HG02798 (cell line): ENCODE data around the gene RSPH10B.
"Not testable (repeated sequence)": the region's sequence is repeated elsewhere in the genome, so short reads cannot be mapped to it uniquely, and the experiment has no call there.

Experiments
- ATAC-seq: cut with Tn5 transposase; IDR thresholded peaks from one replicate; pipeline ENCODE4 v1.9.1; 2021; ENCODE audit warnings: mild to moderate bottlenecking; ENCODE audit not compliant: unreplicated experiment, poor library complexity

RSPH10B gene

GRCh38 chr7:5970347-5970911, at the start of gene RSPH10B:
TSS of gene RSPH10B (minus strand) at chr7:5970689. CDS start at chr7:5967116, 3,573 bp downstream.
- ATAC-seq = not testable (repeated sequence)

- ATAC-seq = no peak
Observed at GRCh38 chr7:6016653-6016966, 46.1 kb upstream of the RSPH10B start.

GRCh38 chr7:6015917-6016652, 45.6 kb upstream of the RSPH10B start:
- ATAC-seq = peak; percentile 60

GRCh38 chr7:6012355-6013104, 42.0 kb upstream of the RSPH10B start:
- ATAC-seq = no peak

GRCh38 chr7:6011541-6011940, 41.1 kb upstream of the RSPH10B start:
- ATAC-seq = no peak

- not testable (repeated sequence) for ATAC-seq
Observed at GRCh38 chr7:6010370-6010769, 39.9 kb upstream of the RSPH10B start.

GRCh38 chr7:6008668-6009611, 38.5 kb upstream of the RSPH10B start, which contains the start of the genes AIMP2 and PMS2:
TSS of gene AIMP2 (plus strand) at chr7:6009272. CDS start at chr7:6009364, 92 bp downstream.
TSS of gene PMS2 (minus strand) at chr7:6009049. CDS start at chr7:6009019, 30 bp downstream.
- peak; percentile 96 for ATAC-seq

GRCh38 chr7:6007835-6008590, 37.5 kb upstream of the RSPH10B start:
- ATAC-seq = not testable (repeated sequence)

GRCh38 chr7:6007386-6007785, 36.9 kb upstream of the RSPH10B start:
- no peak for ATAC-seq

- no peak for ATAC-seq
Observed at GRCh38 chr7:5997210-5997808, 26.8 kb upstream of the RSPH10B start.

GRCh38 chr7:5987061-5987460, 16.6 kb upstream of the RSPH10B start:
- ATAC-seq = not testable (repeated sequence)

GRCh38 chr7:5979680-5980314, 9.3 kb upstream of the RSPH10B start:
- ATAC-seq = not testable (repeated sequence)

- ATAC-seq = not testable (repeated sequence)
Observed at GRCh38 chr7:5973580-5973979, 3.1 kb upstream of the RSPH10B start.

GRCh38 chr7:5963810-5964209, 6.7 kb downstream of the RSPH10B start:
- not testable (repeated sequence) for ATAC-seq

GRCh38 chr7:5963205-5963604, 7.3 kb downstream of the RSPH10B start:
- not testable (repeated sequence) for ATAC-seq

GRCh38 chr7:5934945-5935450, 35.5 kb downstream of the RSPH10B start:
- not testable (repeated sequence) for ATAC-seq

GRCh38 chr7:5931905-5932644, 38.4 kb downstream of the RSPH10B start:
- not testable (repeated sequence) for ATAC-seq

- not testable (repeated sequence) for ATAC-seq
Observed at GRCh38 chr7:5931250-5931649, 39.2 kb downstream of the RSPH10B start.
